DMS79 treated with DMSO at 0.1 percent for 48 hours (cell line): ENCODE data around the gene DAB1.

Source experiments
- DNase-seq: peaks from one replicate; lab custom pipeline; 2025; lab: John Stamatoyannopoulos, UW

Gene DAB1

GRCh38 chr1:57072401-57073110 lies 351.3 kb downstream of the DAB1 start:
- DNase-seq = no peak

DNA sequence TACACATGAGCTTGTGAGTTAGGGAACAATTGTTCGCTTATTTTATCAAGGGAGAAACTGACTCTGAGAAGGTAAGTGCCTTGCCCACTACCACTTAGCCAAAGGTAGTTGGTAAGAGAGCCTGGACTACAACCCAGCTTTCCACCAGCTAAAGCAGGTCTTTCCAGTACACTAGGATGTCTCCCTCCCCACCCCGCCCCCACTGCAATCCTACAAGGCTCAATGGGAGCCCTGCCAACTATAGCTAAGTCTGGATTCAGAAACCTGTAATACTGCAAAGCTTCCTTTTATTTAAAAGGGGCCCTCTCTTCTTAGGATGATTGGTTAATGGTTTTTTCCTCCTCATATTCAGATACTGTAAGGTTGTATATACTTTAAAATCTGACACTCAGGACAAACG lies 356.0 kb downstream of the DAB1 start:
- no peak for DNase-seq

DNA sequence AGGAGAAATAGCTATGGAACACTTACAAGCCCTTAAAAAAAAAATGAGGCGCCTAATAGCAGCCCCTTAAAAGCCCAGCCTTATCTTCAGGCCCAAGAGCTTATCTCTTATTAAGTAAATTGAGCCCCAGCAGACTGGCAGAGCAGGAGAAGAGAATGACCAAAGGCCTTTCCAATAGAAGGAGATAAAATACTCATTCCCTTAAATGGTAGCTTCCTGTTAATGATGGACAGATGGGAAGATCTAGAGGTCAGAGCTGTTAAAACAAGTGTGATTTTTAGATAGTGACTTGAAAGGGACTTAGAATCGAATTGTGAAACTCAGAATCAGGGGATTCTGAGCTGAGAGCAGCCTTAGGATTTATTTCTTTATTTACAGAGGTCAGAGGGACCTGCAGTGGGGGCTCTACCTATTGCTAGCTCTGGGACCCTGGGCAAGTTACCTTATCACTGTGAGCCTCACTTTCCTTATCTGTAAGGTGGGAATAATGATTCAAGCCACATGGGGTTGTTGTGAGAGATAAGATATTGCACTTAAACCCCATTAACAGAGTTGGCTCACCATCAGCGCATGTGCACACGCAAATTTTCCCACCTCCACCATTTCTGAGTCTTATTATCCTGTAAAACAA lies 356.8 kb downstream of the DAB1 start:
- no peak for DNase-seq

DNA sequence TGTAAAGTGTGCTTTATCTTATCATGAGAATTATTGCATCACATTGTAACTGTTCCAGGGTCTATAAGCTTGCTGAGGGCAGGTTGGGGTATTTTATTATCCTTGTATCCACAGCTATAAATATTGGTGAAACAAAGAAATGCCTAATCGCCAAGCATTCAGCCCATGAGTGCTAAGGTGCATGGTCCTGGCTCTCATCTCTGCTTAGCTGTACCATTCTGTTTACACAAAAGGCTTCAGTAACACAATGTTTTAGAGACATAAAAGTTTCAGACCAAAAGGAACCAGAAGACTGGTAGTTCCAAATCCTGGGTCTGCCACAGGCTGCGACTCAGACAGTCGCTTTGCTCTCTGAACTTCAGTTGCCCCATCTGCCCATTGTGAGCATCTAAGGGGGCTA lies 358.4 kb downstream of the DAB1 start:
- DNase-seq = no peak

- no peak for DNase-seq
These were observed 359.3 kb downstream of the DAB1 start for GRCh38 chr1:57064379-57065140.

GRCh38 chr1:57063406-57064125 lies 360.3 kb downstream of the DAB1 start:
- DNase-seq = no peak

DNA sequence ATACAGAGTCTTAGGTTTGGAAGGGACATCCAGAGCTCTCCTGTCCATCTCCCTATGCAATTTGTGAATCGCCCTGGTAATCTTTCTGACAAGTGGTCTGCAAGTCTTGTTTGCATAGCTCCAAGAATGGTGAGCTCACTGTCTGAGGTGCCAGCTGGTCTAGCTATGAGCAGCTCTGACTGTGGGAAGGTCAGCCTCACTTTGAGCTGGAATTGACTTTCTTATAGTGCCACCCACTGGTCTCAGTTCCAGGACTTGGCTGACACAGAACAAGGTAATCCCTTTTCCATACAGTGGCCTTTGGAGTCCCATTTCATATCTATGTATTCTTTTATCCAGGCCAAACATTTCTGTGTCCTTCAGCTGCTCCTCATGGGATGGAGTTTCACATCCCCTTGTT lies 362.5 kb downstream of the DAB1 start:
- no peak for DNase-seq

DNA sequence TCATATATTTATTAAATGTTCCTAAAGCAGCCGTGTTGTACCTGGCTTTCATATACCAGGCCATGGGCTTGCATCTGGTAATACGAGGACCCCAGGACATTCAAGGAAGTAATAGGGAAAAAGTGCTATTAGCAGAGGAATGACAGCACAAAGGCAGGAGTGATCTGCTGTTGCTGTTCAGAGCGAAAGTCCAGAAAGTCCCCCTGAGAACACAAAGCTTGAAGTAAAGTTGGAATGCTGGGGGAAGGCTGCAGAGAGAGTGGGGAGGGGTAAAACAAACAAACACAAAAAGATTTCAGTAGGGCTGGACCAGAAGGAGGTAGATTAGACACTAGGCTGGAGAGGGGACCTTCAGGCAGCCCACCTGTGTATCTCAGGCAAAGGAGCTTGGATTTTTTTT lies 363.4 kb downstream of the DAB1 start:
- no peak for DNase-seq

GRCh38 chr1:57058652-57059501 lies 365.0 kb downstream of the DAB1 start:
- no peak for DNase-seq

DNA sequence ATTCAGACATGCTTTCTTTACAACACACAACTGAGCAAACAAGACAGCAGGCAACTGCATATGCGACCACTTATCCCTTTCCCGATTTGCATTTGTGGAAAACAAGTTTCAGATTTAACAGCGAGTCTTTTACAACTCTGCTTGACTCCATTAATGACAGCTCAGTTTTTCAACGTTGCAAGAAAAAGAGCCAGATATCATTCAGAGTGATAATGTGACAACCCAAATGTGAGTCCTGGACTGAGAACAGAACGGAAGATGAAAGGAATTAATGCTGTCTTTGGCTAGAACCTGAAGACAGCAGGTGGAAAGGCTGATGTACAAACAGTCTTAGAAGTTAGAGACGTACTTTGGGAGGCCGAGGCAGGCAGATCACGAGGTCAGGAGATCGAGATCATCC lies 375.0 kb downstream of the DAB1 start:
- DNase-seq = no peak

GRCh38 chr1:57046462-57046861 lies 377.4 kb downstream of the DAB1 start:
- no peak for DNase-seq

DNA sequence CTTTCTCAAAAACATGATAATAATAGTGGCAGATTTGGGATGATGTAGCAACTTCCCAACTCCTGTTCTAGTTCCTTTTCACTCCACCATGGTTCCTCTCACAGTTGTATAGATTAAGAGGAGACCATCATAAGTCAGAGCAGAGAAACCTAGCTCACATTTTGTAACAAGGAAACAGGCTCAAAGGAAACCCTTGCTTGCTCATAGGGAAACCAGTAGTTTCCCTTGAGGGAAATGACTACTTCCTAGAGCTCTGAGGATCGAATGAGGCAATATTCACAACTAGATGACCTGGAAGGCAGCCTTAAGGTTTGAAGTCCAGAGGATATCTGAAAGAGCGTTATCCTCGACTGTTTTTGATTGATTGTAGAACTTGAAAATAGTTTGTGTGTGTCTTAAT lies 382.0 kb downstream of the DAB1 start:
- DNase-seq = no peak

DNA sequence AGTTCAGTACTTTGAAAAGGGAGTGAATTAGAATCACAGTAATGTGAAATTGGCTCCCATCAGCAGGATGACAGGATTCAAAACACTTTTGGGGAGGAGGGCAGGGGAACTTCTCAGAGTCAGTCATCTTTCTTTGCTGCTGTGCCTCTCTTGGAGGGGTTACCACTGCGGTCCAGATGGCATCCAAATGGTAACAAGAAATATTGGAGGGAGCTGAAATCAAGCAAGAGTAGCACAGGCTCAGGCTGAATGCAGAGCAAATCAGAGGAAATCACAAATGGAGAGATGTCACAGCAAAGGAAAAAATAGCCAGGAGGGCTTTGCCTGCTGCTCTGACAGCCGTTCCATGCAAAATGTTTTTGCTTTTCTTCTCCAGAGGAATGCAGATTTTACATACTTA lies 383.0 kb downstream of the DAB1 start:
- no peak for DNase-seq

- no peak for DNase-seq
These were observed 386.9 kb downstream of the DAB1 start for GRCh38 chr1:57036641-57037579.

DNA sequence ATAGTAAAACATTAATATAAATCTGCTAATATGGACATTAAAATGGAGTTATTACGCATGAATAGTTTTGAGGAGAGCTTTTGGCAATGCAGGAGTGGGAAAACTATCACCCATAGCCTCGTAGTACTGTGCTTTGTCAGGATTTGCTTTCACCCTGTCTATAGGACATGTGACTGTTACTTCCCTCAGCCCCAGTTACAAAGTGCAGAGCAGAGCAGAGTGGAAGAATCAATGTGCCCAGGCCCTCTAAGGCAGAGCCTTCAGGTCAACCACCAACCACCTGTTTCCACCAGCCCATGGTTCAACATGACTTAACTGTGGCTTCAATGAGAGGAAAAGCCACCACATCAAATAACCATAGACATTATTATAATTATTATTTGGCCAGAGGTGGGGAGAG lies 389.1 kb downstream of the DAB1 start:
- DNase-seq = no peak

- DNase-seq = no peak
These were observed 390.4 kb downstream of the DAB1 start for GRCh38 chr1:57033222-57034001.

- no peak for DNase-seq
These were observed 397.1 kb downstream of the DAB1 start for GRCh38 chr1:57026624-57027354.

DNA sequence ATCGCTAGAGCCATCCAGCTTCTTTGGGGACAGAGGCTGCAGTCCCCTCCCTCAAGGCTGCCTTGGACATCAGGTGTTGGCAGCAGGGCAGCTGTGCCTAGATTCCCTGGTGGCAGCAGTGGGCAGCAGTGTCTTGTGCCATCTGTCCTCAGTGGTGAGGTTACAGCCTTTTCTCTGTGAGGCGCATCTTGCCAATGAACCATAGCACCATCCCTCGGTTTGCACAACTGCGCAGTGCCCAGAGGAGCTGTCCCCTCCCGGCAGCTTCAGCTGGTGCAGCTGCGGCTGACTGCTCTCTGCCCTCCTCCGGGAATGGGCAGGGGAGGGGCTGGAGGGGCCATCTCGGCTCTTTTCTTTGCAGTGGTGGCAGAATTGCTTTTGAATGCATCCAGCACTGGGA lies 399.0 kb downstream of the DAB1 start:
- DNase-seq = no peak

- DNase-seq = no peak
These were observed 399.4 kb downstream of the DAB1 start for GRCh38 chr1:57024428-57024827.
